CD4-positive, alpha-beta T cell treated with Interleukin-4 for 1 hour (primary cell): Measurements from ENCODE around the gene HIPK2.

ENCODE experiments used
- DNase-seq, 2 donors: peaks; one replicate each; pipeline ENCODE4 v3.0.0-alpha.2; 2020 to 2022

HIPK2 gene

GRCh38 chr7:139523968-139524815 lies 253.6 kb downstream of the HIPK2 start:
- DNase-seq: no peak

- DNase-seq: no peak
These were observed 254.4 kb downstream of the HIPK2 start, which contains the start of gene CLEC2L for GRCh38 chr7:139523199-139523941. CLEC2L (plus strand) TSS chr7:139523685; CDS start chr7:139523928, 243 bp downstream.

GRCh38 chr7:139522830-139523198 lies 255.0 kb downstream of the HIPK2 start:
- no peak for DNase-seq

- DNase-seq: no peak
These were observed 256.4 kb downstream of the HIPK2 start for GRCh38 chr7:139521439-139521838.

- DNase-seq: no peak
These were observed 262.5 kb downstream of the HIPK2 start for GRCh38 chr7:139515266-139515665.
